Measurements from ENCODE around the gene G2E3.
A peak's percentile ranks its signal among the peaks of the same experiment; 100 is the strongest.

The G2E3 gene, protein sequence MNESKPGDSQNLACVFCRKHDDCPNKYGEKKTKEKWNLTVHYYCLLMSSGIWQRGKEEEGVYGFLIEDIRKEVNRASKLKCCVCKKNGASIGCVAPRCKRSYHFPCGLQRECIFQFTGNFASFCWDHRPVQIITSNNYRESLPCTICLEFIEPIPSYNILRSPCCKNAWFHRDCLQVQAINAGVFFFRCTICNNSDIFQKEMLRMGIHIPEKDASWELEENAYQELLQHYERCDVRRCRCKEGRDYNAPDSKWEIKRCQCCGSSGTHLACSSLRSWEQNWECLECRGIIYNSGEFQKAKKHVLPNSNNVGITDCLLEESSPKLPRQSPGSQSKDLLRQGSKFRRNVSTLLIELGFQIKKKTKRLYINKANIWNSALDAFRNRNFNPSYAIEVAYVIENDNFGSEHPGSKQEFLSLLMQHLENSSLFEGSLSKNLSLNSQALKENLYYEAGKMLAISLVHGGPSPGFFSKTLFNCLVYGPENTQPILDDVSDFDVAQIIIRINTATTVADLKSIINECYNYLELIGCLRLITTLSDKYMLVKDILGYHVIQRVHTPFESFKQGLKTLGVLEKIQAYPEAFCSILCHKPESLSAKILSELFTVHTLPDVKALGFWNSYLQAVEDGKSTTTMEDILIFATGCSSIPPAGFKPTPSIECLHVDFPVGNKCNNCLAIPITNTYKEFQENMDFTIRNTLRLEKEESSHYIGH

DNA sequence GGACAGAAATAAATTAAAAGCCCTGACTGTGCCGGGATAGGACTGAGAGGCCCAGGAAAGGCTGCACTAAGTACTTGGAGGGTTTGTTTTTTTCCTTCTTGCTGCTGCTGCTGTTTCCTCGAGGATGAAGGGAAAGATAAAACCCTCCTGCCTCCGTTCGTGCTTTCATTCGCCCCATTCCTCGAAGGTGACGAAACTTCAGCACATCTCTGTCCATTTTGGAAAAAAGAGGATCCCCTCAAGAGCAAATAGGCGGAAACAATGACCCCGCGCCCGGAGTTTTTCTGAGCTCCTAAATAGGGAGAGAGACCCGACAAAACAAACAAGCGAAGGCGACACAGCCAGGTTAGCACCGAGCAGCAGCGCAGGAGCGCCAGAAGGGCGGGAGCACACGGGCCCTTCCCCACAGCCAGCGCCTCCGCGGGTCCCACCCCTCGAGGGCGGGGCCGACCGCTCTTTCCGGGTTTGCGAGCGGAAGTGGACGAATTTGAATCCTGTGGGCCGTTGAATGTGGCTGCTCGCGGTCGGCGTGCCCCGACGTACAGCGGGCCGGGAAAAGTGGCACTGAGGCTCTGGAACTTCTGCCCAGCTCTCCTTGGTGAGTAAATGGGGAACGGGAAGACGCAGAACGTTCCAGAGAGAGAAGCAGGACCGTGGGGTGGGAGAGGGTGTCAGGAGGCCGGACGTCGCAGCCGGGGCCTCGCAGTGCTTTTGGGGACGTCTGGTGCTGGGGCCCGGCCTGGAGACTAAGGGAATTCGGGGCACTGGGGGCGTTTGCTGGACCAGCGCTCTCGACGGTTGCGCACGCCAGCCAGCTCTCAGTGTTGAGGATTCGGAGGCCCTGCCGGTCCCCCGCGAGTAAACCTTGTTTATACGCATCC, at the start of gene G2E3:
Gene G2E3, plus strand, starts transcription at position 484 of the 881 bp plus-strand sequence. CDS start 21,922 bp downstream, outside the sequence.
- CTCF ChIA-PET = no interaction called here
- POLR2A ChIA-PET = interaction anchor here (1.0 kb wide), 1 partner anchor 12 kb away, joined by 5 read pairs; no protein-coding TSS in a partner anchor

DNA sequence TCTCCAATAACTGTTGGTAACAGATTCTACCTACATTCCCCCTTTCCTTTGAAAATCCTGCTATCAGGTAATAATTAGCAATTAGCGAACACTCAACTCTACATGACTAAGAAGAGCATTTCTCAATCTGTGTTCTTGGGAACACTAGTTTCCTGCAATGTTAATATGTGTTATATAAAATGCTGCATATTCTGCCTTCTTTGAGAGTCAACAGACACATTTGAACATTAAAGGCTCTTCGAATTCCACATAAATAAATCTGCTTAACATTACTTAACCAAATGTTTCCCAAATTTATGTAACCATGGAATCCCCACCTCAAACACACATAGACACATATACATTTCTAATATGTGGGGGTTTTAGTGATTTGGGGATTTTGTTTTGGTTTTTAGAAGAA, 41.2 kb upstream of the G2E3 start:
- H3K4me3 ChIP-seq (ENCODE audit: low read depth, low read length) = no peak overlapping the region
- TF ChIP-seq, protein P1, sequence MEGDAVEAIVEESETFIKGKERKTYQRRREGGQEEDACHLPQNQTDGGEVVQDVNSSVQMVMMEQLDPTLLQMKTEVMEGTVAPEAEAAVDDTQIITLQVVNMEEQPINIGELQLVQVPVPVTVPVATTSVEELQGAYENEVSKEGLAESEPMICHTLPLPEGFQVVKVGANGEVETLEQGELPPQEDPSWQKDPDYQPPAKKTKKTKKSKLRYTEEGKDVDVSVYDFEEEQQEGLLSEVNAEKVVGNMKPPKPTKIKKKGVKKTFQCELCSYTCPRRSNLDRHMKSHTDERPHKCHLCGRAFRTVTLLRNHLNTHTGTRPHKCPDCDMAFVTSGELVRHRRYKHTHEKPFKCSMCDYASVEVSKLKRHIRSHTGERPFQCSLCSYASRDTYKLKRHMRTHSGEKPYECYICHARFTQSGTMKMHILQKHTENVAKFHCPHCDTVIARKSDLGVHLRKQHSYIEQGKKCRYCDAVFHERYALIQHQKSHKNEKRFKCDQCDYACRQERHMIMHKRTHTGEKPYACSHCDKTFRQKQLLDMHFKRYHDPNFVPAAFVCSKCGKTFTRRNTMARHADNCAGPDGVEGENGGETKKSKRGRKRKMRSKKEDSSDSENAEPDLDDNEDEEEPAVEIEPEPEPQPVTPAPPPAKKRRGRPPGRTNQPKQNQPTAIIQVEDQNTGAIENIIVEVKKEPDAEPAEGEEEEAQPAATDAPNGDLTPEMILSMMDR (IDR thresholded peaks at IDR 0.05; ENCODE audit: insufficient read depth, low read length, missing control alignments) = no peak
- no peak for DNase-seq (ENCODE audit: low read depth, low spot score)
- POLR2A ChIA-PET = no interaction called here
- CTCF ChIA-PET = interaction anchor here (1.8 kb wide), 1 partner anchor 142 kb away, joined by 5 read pairs; no protein-coding TSS in a partner anchor

More for the DNA sequence above, at the start of gene G2E3:
- H3K4me3 ChIP-seq (ENCODE audit: low read depth, low read length) = peak within 1 kb of the TSS; percentile 96
- TF ChIP-seq, protein P1 (IDR thresholded peaks at IDR 0.05; ENCODE audit: insufficient read depth, low read length, missing control alignments) = no peak
- DNase-seq (ENCODE audit: low read depth, low spot score) = no peak

DNA sequence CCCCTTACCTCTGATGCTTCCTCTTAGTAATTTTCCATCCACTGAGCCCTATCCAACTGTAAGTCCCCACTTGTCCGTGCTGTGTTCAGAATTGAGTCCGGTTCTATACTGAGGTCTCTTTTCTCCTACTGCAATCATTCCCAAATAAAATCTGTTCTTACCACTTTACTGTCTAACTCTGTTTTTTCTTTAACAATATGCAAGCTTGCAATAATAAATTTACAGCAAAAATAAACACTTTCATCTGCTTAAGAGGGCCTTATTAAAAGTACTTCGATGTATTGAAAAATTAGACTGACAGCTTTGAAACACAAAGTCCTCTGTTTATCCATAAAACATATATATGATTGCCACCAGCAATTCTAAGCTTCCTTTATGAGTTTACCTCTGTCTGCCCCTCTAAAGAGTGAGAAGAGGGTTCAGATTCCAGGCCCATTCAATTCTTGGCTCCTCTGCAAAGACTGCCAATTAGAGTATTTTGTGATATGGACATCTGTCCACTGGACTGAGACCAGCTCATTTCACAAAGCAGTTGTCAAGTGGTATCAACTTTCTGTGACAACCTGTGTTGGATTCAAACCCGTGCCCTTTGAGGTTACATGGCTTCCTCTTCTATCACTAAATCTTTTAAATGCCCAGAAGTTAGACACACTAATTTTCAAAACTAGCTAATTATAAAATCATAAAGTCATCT, 39.9 kb upstream of the G2E3 start:
- DNase-seq (ENCODE audit: low read depth, low spot score) = no peak
- POLR2A ChIA-PET = no interaction called here

DNA sequence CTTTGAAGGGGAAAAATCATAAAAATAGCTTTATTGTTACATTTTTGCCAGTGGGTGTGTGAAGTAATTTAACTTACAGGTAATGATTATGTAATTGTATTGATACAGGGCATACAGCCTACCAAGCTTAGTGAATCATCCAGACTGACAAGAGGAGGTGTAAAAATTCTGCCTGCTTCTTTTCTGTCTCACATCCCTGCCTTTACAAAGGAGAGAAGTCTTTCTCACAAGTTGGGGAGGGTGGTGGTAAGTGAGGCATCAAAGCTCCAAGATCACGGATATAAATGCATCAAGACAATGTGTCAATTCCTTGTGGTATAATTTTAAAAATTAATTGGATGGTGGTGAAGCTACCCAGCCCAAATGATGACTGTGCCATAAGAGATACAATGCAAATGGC, 39.0 kb upstream of the G2E3 start:
- ChIA-PET CTCF (interaction anchor here (0.6 to 1.9 kb wide), 6 partner anchors 9 to 1766 kb away, joined by 3 to 6 read pairs (median 4); no protein-coding TSS in a partner anchor), POLR2A (no interaction called here)
- no peak for DNase-seq (ENCODE audit: low read depth, low spot score)
- TF ChIP-seq, protein P1 (IDR thresholded peaks at IDR 0.05; ENCODE audit: insufficient read depth, low read length, missing control alignments) = no peak
- H3K4me3 ChIP-seq (ENCODE audit: low read depth, low read length) = no peak overlapping the region

More for the DNA sequence above, 39.9 kb upstream of the G2E3 start:
- no peak overlapping the region for H3K4me3 ChIP-seq (ENCODE audit: low read depth, low read length)
- TF ChIP-seq, protein P1 (IDR thresholded peaks at IDR 0.05; ENCODE audit: insufficient read depth, low read length, missing control alignments) = no peak
- CTCF ChIA-PET = interaction anchor here (1.0 to 1.8 kb wide), 3 partner anchors 9 to 1765 kb away, joined by 3 to 5 read pairs (median 4); no protein-coding TSS in a partner anchor

DNA sequence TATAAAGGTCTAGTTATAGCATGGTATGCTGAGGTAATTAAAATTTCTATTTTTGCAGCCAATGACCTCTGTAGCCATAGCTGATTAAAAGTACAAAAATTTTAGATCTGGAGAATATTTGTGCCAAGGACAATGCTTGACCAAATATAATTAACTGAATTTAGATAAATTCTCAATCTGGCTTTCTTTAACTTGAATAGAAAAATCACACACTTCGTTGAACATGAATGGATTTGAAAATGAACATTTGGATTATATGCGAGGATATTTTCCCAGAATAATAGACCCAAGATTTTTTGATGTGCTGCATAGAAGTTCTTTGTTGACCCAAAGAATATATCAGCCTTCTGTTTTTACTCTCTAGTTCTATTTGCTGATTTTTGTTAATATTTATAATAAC, 38.4 kb upstream of the G2E3 start:
- TF ChIP-seq, protein P1 (IDR thresholded peaks at IDR 0.05; ENCODE audit: insufficient read depth, low read length, missing control alignments) = no peak
- POLR2A ChIA-PET = no interaction called here
- H3K4me3 ChIP-seq (ENCODE audit: low read depth, low read length) = no peak overlapping the region
- CTCF ChIA-PET = interaction anchor here (0.7 to 2.1 kb wide), 6 partner anchors 18 to 611 kb away, joined by 3 to 7 read pairs (median 4); no protein-coding TSS in a partner anchor
- DNase-seq (ENCODE audit: low read depth, low spot score) = no peak

All from AG04449 (cell line).